GM18951 (cell line): ENCODE results near the gene GAP43.
"Not testable (repeated sequence)": the region's sequence is repeated elsewhere in the genome, so short reads cannot be mapped to it uniquely, and the experiment has no call there.

Experiments used
- POLR2A ChIP-seq: IDR thresholded peaks from 4 replicates; pipeline ENCODE4 v1.6.1; 2011; ENCODE audit warnings: mild to moderate bottlenecking; ENCODE audit not compliant: insufficient read length, insufficient read depth; ENCODE audit errors: extremely low read depth
- in situ Hi-C: fragments of 300-500 bp; cut with MboI; formaldehyde crosslinking; loops from one replicate; pipeline ENCODE4 v1.12.0; 2022; ENCODE audit warnings: low sequenced_read_pairs, mixed read lengths, inconsistent platforms; ENCODE audit not compliant: unreplicated experiment

The GAP43 gene

DNA sequence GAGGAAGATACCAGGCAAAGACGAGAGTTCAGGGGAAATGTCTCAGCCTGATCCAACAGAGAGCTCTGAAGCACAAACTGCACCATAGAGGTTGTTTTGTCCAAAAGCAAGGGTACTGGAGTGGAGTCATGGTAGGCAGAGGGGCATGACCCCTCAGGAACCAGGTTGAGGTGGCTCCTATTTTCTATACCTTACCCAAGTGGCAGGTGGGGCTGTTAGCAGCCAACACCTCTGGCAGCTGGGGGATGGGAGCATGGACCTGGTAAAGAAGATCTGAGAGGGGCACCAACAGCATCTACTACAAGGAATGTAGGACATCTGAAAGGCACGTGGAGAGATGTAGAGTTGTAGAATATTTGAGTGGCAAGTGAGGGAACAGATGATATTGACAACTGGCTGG is 85.2 kb downstream of the GAP43 start:
- in situ Hi-C loops = no loop called here
- TF ChIP-seq POLR2A = no peak

DNA sequence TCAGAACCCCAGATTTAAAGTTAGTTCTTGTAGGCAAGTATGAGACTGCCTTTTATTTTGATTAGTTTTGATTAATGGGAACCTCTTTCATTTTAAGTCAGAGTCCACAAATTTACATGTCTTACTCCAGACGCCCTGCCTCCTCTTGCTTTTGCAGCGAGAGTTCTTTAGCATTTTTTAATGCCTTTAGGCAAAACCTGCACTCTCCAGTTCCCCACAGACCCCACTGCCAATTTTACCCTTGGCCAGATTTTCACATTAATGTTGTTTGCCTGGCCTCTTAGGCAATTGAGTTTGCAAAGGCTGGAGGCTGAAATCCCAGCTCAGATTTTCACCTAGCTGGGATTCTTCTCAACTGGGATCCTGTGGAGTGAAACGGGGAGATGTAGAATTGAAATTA is 85.8 kb downstream of the GAP43 start:
- no peak for TF ChIP-seq POLR2A
- in situ Hi-C loops = no loop called here

DNA sequence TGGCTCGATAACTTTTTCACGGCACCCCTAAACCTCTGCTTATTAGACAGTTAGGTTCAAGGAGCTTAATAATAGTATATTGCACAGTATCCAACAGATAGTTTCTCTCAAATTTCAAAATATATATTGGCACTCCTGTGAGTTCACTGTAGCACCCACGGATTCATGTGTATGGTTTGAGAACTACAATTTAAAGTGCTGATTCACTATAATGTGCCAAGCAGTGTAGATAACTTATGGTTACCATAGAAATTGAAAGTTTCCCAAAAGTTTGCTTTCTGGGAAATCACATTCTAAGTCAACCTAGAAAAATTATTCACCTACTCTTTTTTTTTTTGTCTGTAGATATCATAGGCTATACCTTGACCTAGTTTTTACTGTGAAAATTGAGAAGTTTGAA is 86.6 kb downstream of the GAP43 start:
- no peak for TF ChIP-seq POLR2A
- in situ Hi-C loops = no loop called here

DNA sequence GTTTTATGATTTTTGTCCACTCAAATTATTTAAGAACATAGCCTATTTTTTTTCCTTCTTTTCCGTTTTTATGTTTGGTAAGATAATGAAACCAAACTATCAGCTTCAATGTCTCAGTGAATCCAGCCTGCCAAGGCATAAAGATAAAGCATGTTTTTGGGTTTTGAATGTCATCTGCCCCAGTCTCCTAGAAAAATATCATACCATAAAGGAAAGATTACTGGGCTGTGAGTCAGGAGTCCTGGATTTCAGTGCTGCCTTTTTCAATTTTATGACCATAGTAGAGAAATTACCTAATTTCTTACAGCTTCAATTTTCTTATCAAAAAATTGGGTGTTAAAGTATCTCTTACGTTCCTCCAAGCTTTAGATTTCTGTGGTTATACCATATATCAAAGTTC is 87.5 kb downstream of the GAP43 start:
- in situ Hi-C loops = no loop called here
- TF ChIP-seq POLR2A = no peak

DNA sequence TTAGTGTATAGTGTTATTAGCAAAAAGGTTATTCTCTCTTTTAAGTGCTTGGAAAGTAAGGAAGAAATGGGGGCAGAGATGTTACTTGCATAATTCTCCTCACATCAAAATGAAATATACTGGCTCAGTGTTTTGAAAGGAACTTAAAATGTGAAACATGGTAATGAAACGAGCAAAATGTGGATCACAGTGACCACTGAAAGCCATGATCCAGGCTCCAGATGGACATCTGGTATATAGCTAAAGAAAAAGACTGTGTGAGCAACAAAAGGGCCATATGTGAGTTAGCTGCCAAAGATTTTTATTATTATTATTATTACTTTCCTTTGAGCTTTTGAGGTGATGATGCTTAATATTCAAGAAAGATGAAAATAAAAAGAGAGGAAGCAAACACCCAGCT is 89.6 kb downstream of the GAP43 start:
- no peak for TF ChIP-seq POLR2A
- in situ Hi-C loops = no loop called here

DNA sequence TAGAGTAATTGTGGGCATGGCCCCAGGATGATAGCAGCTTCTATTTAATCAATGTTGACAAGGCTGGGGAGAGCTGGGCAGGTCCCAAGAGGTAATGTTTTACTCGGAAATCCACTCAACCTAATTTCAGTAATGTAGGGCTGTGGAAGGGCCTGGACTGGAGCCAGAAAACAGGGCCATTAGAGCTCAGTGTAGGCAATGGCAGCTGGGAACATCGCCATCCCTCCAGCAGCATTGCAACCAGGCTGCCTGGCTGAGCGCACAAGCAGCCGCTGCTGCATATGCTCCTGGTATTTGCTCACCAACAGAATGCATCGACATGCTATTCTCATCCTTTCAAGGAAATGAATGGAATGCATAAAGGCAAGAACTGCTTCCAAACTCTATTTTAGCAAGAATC is 90.0 kb downstream of the GAP43 start:
- in situ Hi-C loops = no loop called here

DNA sequence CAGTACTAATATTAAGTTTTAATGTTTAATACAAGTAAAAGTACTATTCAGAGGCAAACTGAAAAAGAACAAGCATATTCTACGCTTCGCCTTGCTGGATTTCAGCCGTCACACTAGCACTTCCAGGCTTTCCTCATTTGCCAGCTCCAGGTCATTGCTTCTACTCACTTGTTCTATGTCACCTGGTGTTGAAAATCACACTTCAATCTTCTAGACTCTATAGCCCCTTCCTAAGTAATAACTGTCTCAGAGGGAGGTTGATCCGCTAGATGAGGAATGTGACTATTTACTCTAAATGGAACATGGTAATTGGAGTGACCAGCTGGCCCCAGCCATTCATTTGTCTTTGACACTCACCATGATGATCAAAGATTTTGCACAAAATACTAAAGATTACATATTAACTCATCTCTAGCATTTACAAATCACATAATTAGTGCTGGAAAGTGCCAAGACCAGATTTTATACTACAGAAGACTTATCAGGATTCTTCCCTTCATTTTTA is 92.0 kb downstream of the GAP43 start:
- in situ Hi-C loops = no loop called here
- TF ChIP-seq POLR2A = no peak

More for the DNA sequence above, 90.0 kb downstream of the GAP43 start:
- no peak for TF ChIP-seq POLR2A

DNA sequence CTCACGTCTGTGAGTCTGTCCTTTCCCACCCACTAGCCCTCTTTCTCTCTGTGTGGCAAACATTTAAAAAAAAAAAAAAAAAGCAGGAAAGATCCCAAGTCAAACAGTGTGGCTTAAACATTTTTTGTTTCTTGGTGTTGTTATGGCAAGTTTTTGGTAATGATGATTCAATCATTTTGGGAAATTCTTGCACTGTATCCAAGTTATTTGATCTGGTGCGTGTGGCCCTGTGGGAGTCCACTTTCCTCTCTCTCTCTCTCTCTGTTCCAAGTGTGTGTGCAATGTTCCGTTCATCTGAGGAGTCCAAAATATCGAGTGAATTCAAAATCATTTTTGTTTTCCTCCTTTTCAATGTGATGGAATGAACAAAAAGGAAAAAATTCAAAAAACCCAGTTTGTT is 97.7 kb downstream of the GAP43 start:
- TF ChIP-seq POLR2A = no peak
- in situ Hi-C loops = no loop called here

DNA sequence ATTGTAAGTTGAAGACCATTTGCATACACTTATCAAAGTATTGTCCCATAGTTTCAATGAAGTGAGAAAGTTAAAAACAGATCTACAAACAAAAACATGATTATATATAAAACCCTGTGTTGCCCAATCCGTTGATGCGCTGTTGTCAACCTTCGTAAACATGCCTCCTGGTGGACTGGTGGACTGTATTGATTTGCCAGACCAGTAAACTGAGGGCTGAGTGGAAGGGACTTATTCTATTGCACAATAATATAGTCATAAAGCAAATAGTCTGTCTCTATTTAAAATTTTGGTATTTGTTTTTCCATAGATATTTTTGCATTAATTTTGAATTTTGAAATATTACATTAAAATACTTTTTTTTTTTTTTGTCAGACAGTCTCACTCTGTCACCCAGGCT is 102.5 kb downstream of the GAP43 start:
- TF ChIP-seq POLR2A = no peak
- in situ Hi-C loops = no loop called here

DNA sequence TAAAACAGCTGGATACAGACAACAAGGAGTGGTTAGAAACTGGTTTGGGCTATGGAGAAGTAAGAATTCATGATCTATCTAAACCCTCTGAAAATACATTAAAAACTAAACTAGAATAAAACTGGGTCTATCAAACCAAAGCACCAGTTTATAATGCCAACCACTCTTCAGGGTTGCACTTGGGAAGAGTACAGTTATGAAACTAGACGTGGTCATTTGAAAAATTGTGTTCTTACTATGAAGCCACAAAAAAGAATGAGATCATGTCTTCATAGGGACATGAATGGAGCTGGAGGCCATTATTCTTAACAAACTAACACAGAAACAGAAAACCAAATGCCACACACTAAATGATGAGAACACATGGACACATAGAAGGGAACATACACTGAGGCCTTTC is 103.8 kb downstream of the GAP43 start:
- in situ Hi-C loops = no loop called here
- TF ChIP-seq POLR2A = no peak

DNA sequence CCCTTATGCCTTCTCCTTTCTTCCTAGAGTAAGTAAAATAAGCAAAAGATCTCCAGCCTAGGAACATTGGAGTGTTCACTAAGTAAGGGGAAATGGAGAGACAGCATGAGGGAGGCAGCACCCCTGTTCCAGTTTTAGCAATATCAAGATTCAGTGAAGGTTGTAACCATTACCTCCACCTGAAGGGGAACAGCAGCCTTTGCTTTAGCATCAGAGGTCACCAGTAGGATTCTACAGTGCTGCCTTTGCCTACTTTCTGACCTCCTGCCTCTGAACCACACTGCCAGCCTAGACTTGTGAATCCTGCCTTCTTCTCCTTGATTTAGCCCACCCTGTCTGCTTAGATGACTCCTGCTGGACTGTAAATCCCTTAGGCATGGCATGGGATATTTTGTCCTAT is 104.7 kb downstream of the GAP43 start:
- TF ChIP-seq POLR2A = no peak
- in situ Hi-C loops = no loop called here

DNA sequence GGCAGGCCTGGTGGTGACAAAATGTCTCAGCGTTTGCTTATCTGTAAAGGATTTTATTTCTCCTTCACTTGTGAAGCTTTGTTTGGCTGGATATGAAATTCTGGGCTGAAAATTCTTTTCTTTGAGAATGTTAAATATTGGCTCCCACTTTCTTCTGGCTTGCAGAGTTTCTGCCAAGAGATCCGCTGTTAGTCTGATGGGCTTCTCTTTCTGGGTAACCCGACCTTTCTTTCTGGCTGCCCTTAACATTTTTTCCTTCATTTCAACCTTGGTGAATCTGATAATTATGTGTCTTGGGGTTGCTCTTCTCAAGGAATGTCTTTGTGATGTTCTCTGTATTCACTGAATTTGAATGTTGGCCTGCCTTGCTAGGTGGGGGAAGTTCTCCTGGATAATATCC is 113.0 kb downstream of the GAP43 start:
- in situ Hi-C loops = not testable (repeated sequence)

DNA sequence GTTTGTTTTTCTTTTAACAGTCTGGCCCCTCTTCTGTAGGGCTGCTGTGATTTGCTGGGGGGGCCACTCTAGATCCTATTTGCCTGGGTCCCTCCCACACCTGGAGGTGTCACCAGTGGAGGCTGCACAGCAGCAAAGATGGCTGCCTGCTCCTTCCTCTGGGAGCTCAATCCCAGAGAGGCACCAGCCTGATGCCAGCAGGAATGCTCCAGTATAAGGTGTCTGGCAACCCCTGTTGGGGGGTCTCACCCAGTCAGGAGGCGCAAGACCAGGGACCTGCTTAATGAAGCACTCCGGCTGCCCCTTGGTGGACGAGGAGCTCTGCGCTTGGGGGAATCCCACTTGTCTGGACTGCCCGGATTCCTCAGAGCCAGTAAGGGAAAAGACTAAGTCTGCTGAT is 118.3 kb downstream of the GAP43 start:
- no peak for TF ChIP-seq POLR2A
- in situ Hi-C loops = no loop called here

DNA sequence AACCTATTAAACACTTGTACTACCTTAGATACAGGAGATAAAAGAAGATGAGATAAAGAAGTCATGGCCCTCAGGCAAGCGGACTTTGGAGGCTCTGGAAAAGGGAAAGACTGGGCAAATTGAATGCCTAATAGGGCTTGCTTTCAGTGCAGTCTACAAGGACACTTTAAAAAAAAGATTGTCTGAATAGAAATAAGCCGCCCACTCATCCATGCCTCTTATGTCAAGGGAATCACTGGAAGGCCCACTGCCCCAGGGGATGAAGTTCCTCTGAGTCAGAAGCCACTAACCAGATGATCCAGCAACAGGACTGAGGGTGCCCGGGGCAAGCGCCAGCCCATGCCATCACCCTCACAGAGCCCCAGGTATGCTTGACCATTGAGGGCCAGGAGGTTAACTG is 121.2 kb downstream of the GAP43 start:
- in situ Hi-C loops = not testable (repeated sequence)

DNA sequence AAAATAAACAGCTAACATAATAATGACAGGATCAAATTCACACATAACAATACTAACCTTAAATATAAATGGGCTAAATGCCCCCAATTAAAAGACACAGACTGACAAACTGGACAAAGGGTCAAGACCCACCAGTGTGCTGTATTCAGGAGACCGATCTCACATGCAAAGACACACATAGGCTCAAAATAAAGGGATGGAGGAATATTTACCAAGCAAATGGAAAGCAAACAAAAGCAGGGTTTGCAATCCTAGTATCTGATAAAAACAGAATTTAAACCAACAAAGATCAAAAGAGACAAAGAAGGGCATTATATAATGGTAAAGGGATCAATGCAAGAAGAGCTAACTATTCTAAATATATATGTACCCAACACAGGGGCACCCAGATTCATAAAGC is 129.7 kb downstream of the GAP43 start:
- in situ Hi-C loops = not testable (repeated sequence)
